ENCODE results near the gene BEST3.
A peak's percentile ranks its signal among the peaks of the same experiment; 100 is the strongest.
"Not testable (repeated sequence)": the region's sequence is repeated elsewhere in the genome, so short reads cannot be mapped to it uniquely, and the experiment has no call there.

The BEST3 gene

DNA sequence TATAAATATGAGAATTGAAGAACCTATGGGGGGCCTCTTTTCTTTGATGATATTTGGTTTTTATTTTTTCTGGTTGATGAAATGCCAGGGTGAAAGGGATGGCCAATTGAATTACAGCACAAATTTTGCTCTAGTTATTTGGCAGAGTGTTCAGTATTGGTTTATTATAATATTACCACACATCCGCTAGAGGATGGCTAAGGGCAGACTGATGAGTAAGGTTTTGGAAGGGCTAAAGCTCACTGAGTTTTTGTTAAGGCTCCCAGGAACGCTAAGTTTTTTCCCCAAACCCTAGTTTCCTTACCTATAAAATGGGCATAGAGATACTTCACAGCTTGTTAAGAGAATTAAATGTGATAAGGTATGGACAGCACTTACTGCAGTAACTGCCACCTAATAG is 54.1 kb downstream of the BEST3 start:
- DNase-seq, result no peak

- DNase-seq, result no peak
These were observed 54.6 kb downstream of the BEST3 start for GRCh38 chr12:69644511-69644910.

- DNase-seq, result no peak
These were observed 56.6 kb downstream of the BEST3 start for GRCh38 chr12:69642531-69642930.

GRCh38 chr12:69641546-69641945 is 57.6 kb downstream of the BEST3 start:
- no peak for DNase-seq

GRCh38 chr12:69639400-69640016 is 59.6 kb downstream of the BEST3 start:
- DNase-seq, result peak; percentile 70

DNA sequence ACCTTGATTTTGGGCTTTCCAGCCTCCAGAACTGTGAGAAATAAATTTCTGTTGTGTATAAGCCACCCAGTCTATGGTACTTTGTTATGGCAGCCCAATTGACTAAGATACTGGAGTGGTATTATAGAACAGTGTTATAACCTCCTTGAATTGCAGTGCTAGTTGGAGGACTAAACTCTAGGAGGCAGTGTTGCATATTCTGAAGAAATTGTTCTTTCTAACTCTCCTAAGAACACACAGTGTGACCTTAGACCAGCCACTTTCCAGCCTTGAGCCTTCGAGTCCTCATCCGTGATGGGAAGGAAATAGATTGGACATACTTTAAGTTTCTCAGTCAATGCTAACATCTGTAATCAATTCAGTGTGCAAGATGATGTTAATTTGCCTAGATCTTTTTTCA is 66.0 kb downstream of the BEST3 start:
- DNase-seq, result no peak

- DNase-seq, result no peak
These were observed 68.9 kb downstream of the BEST3 start for GRCh38 chr12:69630191-69630590.

DNA sequence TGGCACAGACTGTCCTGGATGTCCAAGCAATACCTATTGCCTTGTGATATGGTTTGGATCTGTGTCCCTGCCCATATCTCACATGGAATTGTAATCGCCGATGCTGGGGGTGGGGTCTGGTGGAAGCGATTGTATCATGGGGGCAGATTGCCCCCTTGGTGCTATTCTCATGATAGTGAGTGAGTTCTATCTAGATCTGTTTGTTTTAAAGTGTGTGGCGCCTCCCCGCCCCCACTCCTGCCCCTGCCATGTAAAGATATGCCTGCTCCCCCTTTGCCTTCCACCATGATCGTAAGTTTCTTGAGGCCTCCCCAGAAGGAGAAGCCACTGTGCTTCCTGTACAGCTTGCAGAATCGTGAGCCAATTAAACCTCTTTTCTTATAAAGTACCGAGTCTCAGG is 71.6 kb downstream of the BEST3 start:
- no peak for DNase-seq

DNA sequence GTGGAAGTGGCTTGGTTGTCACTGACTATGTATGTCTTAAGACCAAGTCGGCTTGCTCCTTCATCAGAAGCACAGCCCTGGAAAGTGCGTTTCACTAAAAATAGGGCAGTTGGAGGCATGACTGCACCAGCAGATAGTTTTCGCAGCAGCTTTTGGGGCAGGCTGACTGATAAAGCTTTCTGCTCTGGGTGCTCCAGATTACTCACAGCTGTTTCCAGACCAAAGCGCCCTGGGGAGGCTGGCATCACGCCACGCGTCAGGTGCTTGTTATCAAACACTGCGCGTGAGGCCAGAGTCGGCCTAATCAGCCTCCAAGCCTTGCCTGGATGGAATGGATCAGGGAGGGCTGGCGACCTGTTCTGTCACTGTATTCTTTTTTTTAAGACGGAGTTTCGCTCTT is 75.1 kb downstream of the BEST3 start:
- DNase-seq, result no peak

GRCh38 chr12:69621551-69621950 is 77.6 kb downstream of the BEST3 start:
- DNase-seq, result no peak

DNA sequence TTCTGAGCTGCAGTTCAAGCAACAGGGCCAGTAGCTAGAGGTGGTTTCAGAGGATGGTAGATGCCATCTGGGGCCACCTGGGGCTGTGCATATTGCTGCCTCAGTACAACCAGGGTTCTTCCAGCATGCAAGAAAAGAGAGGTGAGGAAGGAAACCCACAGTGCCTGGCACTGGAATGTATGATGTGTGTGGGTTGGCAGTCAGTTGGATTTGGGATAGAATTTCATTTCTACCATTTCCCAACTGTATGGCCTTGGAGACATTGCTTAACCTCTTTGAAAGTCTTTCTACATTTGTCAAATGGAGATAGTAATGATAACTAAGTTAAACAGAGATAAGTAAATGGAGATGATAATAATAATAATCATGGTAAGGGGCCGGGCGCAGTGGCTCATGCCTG is 78.2 kb downstream of the BEST3 start:
- no peak for DNase-seq

- no peak for DNase-seq
These were observed 79.0 kb downstream of the BEST3 start for GRCh38 chr12:69620077-69620476.

- DNase-seq, result no peak
These were observed 80.1 kb downstream of the BEST3 start for GRCh38 chr12:69619050-69619449.

- DNase-seq, result no peak
These were observed 83.1 kb downstream of the BEST3 start for GRCh38 chr12:69616025-69616424.

- no peak for DNase-seq
These were observed 85.8 kb downstream of the BEST3 start for GRCh38 chr12:69613351-69613750.

- no peak for DNase-seq
These were observed 88.4 kb downstream of the BEST3 start, which contains the start of gene LRRC10 for GRCh38 chr12:69610729-69611128. Gene LRRC10, minus strand, starts transcription at chr12:69610907. Its CDS starts 69 bp downstream, at chr12:69610838.

DNA sequence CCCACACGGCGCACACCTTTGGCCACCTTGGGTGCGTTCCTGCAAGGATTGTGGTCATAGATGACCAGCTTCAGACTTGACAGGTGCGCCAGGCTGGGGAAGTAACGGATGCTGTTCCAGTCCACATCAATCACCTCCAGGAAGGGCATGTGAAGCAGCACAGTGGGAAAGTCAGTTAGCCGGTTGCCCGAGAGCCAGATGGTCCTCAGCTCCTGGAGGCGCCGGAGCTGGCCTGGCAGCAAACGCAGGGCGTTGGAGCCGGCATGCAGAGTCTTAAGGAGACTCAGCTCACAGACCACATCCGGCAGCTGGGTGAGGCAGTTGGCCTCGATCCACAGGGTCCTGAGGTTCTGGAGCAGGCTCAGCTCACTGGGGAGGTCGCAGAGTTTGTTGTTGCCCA is 89.0 kb downstream of the BEST3 start:
- no peak for DNase-seq

DNA sequence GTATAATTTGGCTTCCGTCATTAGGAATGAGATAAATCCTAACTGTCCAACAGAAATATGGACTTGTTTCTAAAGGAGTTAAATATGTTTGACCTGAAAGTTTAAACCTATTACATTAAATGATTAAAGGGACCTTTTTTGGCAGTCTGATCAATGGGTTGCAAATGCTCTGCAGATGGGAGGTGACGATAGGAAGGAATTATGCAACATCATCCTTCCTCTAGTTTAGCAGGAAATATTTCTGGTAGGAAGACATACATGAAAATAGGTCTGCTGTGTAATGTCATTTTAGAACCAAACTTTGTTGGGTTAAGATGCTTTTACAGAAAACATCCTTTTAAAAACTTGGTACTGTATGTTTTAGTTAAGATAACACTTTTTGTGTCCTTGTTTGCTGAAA is 91.0 kb downstream of the BEST3 start:
- DNase-seq, result peak; percentile 10

DNA sequence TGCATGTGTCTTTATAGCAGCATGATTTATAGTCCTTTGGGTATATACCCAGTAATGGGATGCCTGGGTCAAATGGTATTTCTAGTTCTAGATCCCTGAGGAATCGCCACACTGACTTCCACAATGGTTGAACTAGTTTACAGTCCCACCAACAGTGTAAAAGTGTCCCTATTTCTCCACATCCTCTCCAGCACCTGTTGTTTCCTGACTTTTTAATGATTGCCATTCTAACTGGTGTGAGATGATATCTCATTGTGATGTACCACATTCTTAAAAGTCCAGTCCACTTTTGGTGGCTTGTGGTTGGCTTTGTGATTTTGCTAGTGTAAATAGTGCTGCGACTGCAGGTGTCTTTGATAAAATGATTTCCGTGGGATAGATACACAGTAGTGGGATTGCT is 94.8 kb downstream of the BEST3 start:
- not testable (repeated sequence) for DNase-seq
